HepG2 (cell line): ENCODE results near the gene DOCK9. TPM values are rescaled to one million over a fixed set of nuclear protein-coding genes. Genes with fewer than 3 reads are reported as not detected.

Experiments used
- ATAC-seq: fragments of 200-7000 bp; cut with Tn5 transposase; 3 replicates; pipeline ENCODE4 v1.9.1; 2020; ENCODE audit warnings: mild to moderate bottlenecking, moderate library complexity
- BruUV-seq: library from RNA; stranded (reverse); fragments of 400-500 nt; replicated peaks from 2 replicates; lab custom pipeline; 2021; lab: Mats Ljungman, UMichigan
- CTCF ChIA-PET: fragments of 300-600 bp; formaldehyde crosslinking; extraction: SDS; loops from one replicate; lab custom pipeline; 2021; ENCODE audit warnings: low total read pairs, inconsistent platforms, low intra/inter-chr PET ratio; lab: Yijun Ruan, JAX
- POLR2A ChIA-PET: fragments of 350-600 bp; sonication (Branson Sonifier 250); formaldehyde crosslinking; loops from one replicate; lab custom pipeline; 2020; ENCODE audit warnings: antibody characterized with exemption, inconsistent platforms; lab: Yijun Ruan, JAX
- DNase-seq: peaks from one replicate; pipeline ENCODE4 v3.0.0-alpha.2; 2015; ENCODE audit warnings: low spot score
- FAIRE-seq: peaks from 3 replicates; lab custom pipeline; 2011; peaks lifted over from hg19 to GRCh38; lab: Jason Lieb, UNC
- H2AFZ ChIP-seq: one replicate; pipeline ENCODE4 v1.6.1; 2011; ENCODE audit warnings: low read length, inconsistent platforms
- H3K27ac ChIP-seq: fragments of 300-600 bp; 3 replicates; pipeline ENCODE4 v1.8.0; 2011; ENCODE audit warnings: mixed run types, mild to moderate bottlenecking, mixed read lengths, low read length, inconsistent platforms; ENCODE audit not compliant: insufficient read depth; ENCODE audit errors: extremely low read length
- H3K27me3 ChIP-seq, 2 experiments: fragments of 200-600 bp in 1 of 2; 2 replicates in 1 of 2; 3 replicates in 1 of 2; pipeline versions ENCODE4 v1.6.0 to v1.8.0; 2011; ENCODE audit warnings: low read length in 2 of 2, mild to moderate bottlenecking in 2 of 2, moderate library complexity in 2 of 2, inconsistent platforms in 1 of 2; ENCODE audit not compliant: insufficient read depth in 2 of 2, control insufficient read depth in 1 of 2
- H3K36me3 ChIP-seq, 2 experiments: fragments of 200-600 bp in 1 of 2; replicated peaks in 1 of 2; 2 replicates in 1 of 2; 3 replicates in 1 of 2; pipeline versions ENCODE4 v1.5.1 to v1.8.0; 2011; ENCODE audit warnings: low read length in 2 of 2, inconsistent platforms in 1 of 2; ENCODE audit not compliant: insufficient read depth in 2 of 2, control insufficient read depth in 1 of 2
- H3K4me1 ChIP-seq: 2 replicates; pipeline ENCODE4 v1.5.1; 2012; ENCODE audit warnings: low read length, inconsistent platforms; ENCODE audit not compliant: insufficient read depth
- H3K4me2 ChIP-seq: 2 replicates; pipeline ENCODE4 v1.6.0; 2011; ENCODE audit warnings: low read depth, low read length, inconsistent platforms
- H3K4me3 ChIP-seq, 3 experiments: fragments of 200-600 bp in 1 of 3; sonication (generic), shearing (Covaris generic) in 1 of 3; replicated peaks in 1 of 3; 2 replicates each; pipeline ENCODE4 v1.5.1; 2011 to 2016; ENCODE audit warnings: low read length in 3 of 3, inconsistent platforms in 2 of 3, low read depth in 2 of 3, mild to moderate bottlenecking in 2 of 3, control low read depth in 1 of 3, mixed read lengths in 1 of 3; ENCODE audit not compliant: insufficient read depth in 1 of 3
- H3K79me2 ChIP-seq: one replicate; pipeline ENCODE4 v1.6.1; 2011; ENCODE audit warnings: low read length, inconsistent platforms; ENCODE audit not compliant: insufficient read depth
- H3K9ac ChIP-seq: 2 replicates; pipeline ENCODE4 v1.6.0; 2011; ENCODE audit warnings: mild to moderate bottlenecking, low read depth, low read length, inconsistent platforms; ENCODE audit not compliant: insufficient read depth
- H3K9me3 ChIP-seq: 2 replicates; pipeline ENCODE4 v1.5.1; 2012; ENCODE audit warnings: mild to moderate bottlenecking, low read length
- H4K20me1 ChIP-seq: 2 replicates; pipeline ENCODE4 v1.6.0; 2011; ENCODE audit warnings: inconsistent platforms, mild to moderate bottlenecking, low read length, moderate library complexity; ENCODE audit not compliant: insufficient read depth
- DZIP1 ChIP-seq: sonication (generic); formaldehyde crosslinking; IDR thresholded peaks from 2 replicates; pipeline ENCODE4 v1.5.0; 2020; ENCODE audit warnings: mild to moderate bottlenecking, missing genetic modification reagents
- ETV6 ChIP-seq: sonication (generic); formaldehyde crosslinking; conservative IDR thresholded peaks from 2 replicates; pipeline ENCODE4 v1.4.0; 2020; ENCODE audit warnings: missing genetic modification reagents
- KDM1A ChIP-seq: IDR thresholded peaks from 2 replicates; pipeline ENCODE4 v1.6.1; 2016; ENCODE audit warnings: missing compliant biosample characterization
- MEF2D ChIP-seq: sonication (generic); formaldehyde crosslinking; IDR thresholded peaks from 2 replicates; pipeline ENCODE4 v1.5.1; 2020; ENCODE audit warnings: mild to moderate bottlenecking, missing genetic modification reagents
- PREB ChIP-seq: sonication (generic); formaldehyde crosslinking; IDR thresholded peaks from 2 replicates; pipeline ENCODE4 v1.4.0; 2020; ENCODE audit warnings: missing genetic modification reagents
- SP2 ChIP-seq: sonication (generic); formaldehyde crosslinking; IDR thresholded peaks from 2 replicates; pipeline ENCODE4 v1.5.1; 2020; ENCODE audit warnings: mild to moderate bottlenecking, missing genetic modification reagents
- ZBTB7B ChIP-seq: sonication (generic); formaldehyde crosslinking; IDR thresholded peaks from 2 replicates; pipeline ENCODE4 v1.4.0; 2020; ENCODE audit warnings: missing genetic modification reagents
- ZNF564 ChIP-seq: sonication (generic); formaldehyde crosslinking; IDR thresholded peaks from 2 replicates; pipeline ENCODE4 v1.8.1; 2023; ENCODE audit warnings: mild to moderate bottlenecking, missing genetic modification reagents
- ZNF720 ChIP-seq: sonication (generic); formaldehyde crosslinking; IDR thresholded peaks from 2 replicates; pipeline ENCODE4 v1.4.0; 2020; ENCODE audit warnings: missing genetic modification reagents
- WGBS: methylation state at CpG from one replicate; pipeline ENCODE4 v1.1.6; 2017; ENCODE audit warnings: low lambda C conversion rate; 5-methylcytosine and 5-hydroxymethylcytosine counted together
- in situ Hi-C: cut with HindIII; loops from 2 replicates; pipeline ENCODE4 v1.10.0; 2017; ENCODE audit warnings: low pct_unique_long_range_greater_than_20kb; ENCODE audit not compliant: extremely low pct_ligation_motif_present
- intact Hi-C: fragments of 100-400 bp; cut with micrococcal nuclease; formaldehyde crosslinking; loops from one replicate; pipeline ENCODE4 v1.10.0; 2022; ENCODE audit not compliant: unreplicated experiment
- polyA plus RNA-seq, 8 experiments: library from polyadenylated mRNA; depleted of rRNA in 3 of 8; stranded (reverse) in 7 of 8; unstranded in 1 of 8; fragments of >200 nt; fragmentation: Illumina TruSeq in 4 of 8; extraction: Trizol in 4 of 8; gene quantifications; 2 replicates each; pipeline versions ENCODE4 v1.2.1 to v1.2.3, GENCODE V29; 2011 to 2016; ENCODE audit warnings: low read depth in 4 of 8, missing spikeins in 1 of 8, mixed read lengths in 1 of 8; ENCODE audit not compliant: insufficient read depth in 1 of 8
- total RNA-seq, 5 experiments: library from RNA; depleted of rRNA; stranded (reverse); fragments of >200 nt; fragmentation: Illumina TruSeq; extraction: Trizol; gene quantifications; 2 replicates each; pipeline ENCODE4 v1.2.3, GENCODE V29; 2016; ENCODE audit warnings: low read depth in 1 of 5

DOCK9 gene
- total and polyA plus RNA-seq, 2 of the 13 experiments (the other 11 are each of a cell fraction or from before 2014, with no cell fraction given) = 0.44 to 0.97 TPM

- no peak for TF ChIP-seq PREB (CRISPR knock-in tag)
- TF ChIP-seq ZNF720 (CRISPR knock-in tag) = no peak
- no peak for TF ChIP-seq ETV6
- no peak for TF ChIP-seq SP2
- TF ChIP-seq DZIP1 = no peak
- no peak for TF ChIP-seq KDM1A (CRISPR knock-in tag)
- no peak for TF ChIP-seq ZNF564 (CRISPR knock-in tag)
- no peak for TF ChIP-seq ZBTB7B (CRISPR knock-in tag)
- no peak for TF ChIP-seq MEF2D (CRISPR knock-in tag)
- H3K27ac ChIP-seq = no peak overlapping the region
- H3K4me1 ChIP-seq = peaks cover 19% of the 10 kb centered on the region
- DNase-seq (no peak), ATAC-seq (no peak), FAIRE-seq (no peak)
- ChIA-PET CTCF (no interaction called here), POLR2A (no interaction called here)
- intact Hi-C loops (no loop called here), in situ Hi-C loops (no loop called here)
- no peak overlapping the region for H3K4me3 ChIP-seq
- no peaks in the 10 kb centered on the region for H4K20me1 ChIP-seq
- no peaks in the 10 kb centered on the region for H3K9me3 ChIP-seq
- H3K9ac ChIP-seq = no peak overlapping the region
- H3K36me3 ChIP-seq = no peaks in the 10 kb centered on the region
- BruUV-seq = no TSS peak
- H3K27me3 ChIP-seq = no peaks in the 10 kb centered on the region
- H2AFZ ChIP-seq = no peak overlapping the region
- H3K79me2 ChIP-seq = no peaks in the 10 kb centered on the region
- no peak overlapping the region for H3K4me2 ChIP-seq
- WGBS = 17% methylated on average over 8 of the region's 8 CpGs
These were observed 199.1 kb downstream of the DOCK9 start for GRCh38 chr13:98778749-98779148.
